Endothelial cell of umbilical vein (primary cell): ENCODE results near the gene HECTD4.

Experiments used
- CTCF ChIP-seq, 2 donors: IDR thresholded peaks; 1 replicate in 1 of 2; 2 replicates in 1 of 2; pipeline ENCODE4 v1.5.1; 2011; ENCODE audit warnings: low read length in 2 of 2, mild to moderate bottlenecking in 2 of 2, moderate library complexity in 2 of 2, control low read depth in 1 of 2, inconsistent platforms in 1 of 2, low read depth in 1 of 2; ENCODE audit not compliant: insufficient read depth in 1 of 2; ENCODE audit errors: extremely low read depth in 1 of 2
- FOS ChIP-seq: IDR thresholded peaks from 2 replicates; pipeline ENCODE4 v1.6.1; 2011; ENCODE audit warnings: mild to moderate bottlenecking, low read length, moderate library complexity, borderline replicate concordance; ENCODE audit not compliant: insufficient read depth
- POLR2A ChIP-seq: IDR thresholded peaks from 2 replicates; pipeline ENCODE4 v1.6.1; 2012; ENCODE audit warnings: low read depth, mild to moderate bottlenecking, control low read depth, low read length
- POLR2AphosphoS5 ChIP-seq: IDR thresholded peaks from 2 replicates; pipeline ENCODE4 v1.6.1; 2012; ENCODE audit warnings: low read depth, mild to moderate bottlenecking, control low read depth, low read length, moderate library complexity; ENCODE audit not compliant: insufficient read depth

- TF ChIP-seq POLR2A (no peak), CTCF (IDR thresholded peaks at IDR 0.05; ENCODE audit: extremely low read depth in 1 of 2, insufficient read depth in 1 of 2, low read depth in 1 of 2, low read length in 2 of 2) (no peak), FOS (no peak), POLR2AphosphoS5 (no peak)
Measured at GRCh38 chr12:112256780-112257179, 125.5 kb downstream of the HECTD4 start.
